PC-9 (cell line): ENCODE measurements around the gene FOXP1. TPM values are rescaled to one million over a fixed set of nuclear protein-coding genes. Genes with fewer than 3 reads are reported as not detected.

Experiments
- BruUV-seq: library from RNA; stranded (reverse); fragments of 400-500 nt; replicated peaks from 2 replicates; lab custom pipeline; 2021; lab: Mats Ljungman, UMichigan
- CTCF ChIA-PET: fragments of 300-600 bp; sonication (Branson Sonifier 250); formaldehyde crosslinking; loops from one replicate; lab custom pipeline; 2022; ENCODE audit warnings: antibody characterized with exemption; lab: Charles Lee
- POLR2A ChIA-PET: fragments of 300-600 bp; sonication (Branson Sonifier 250); formaldehyde crosslinking; loops from one replicate; lab custom pipeline; 2022; ENCODE audit warnings: antibody characterized with exemption; ENCODE audit not compliant: unreplicated experiment; lab: Charles Lee
- DNase-seq, 2 experiments: peaks; one replicate each; pipeline versions ENCODE4 v3.0.0 to v3.0.0-alpha.2; 2015 to 2022; ENCODE audit warnings: mixed read lengths in 1 of 2
- H2AFZ ChIP-seq: fragments of 200-600 bp; sonication (generic); 2 replicates; pipeline ENCODE4 v1.8.1; 2017; ENCODE audit warnings: antibody characterized with exemption
- H3F3A ChIP-seq: fragments of 200-600 bp; sonication (generic); 2 replicates; pipeline ENCODE4 v1.8.1; 2017; ENCODE audit warnings: antibody characterized with exemption, mild to moderate bottlenecking, low read depth; ENCODE audit not compliant: insufficient read depth
- H3K27ac ChIP-seq: fragments of 200-600 bp; sonication (generic); 2 replicates; pipeline ENCODE4 v1.6.1; 2016; ENCODE audit warnings: mixed run types
- H3K27me3 ChIP-seq: fragments of 200-600 bp; sonication (generic); 2 replicates; pipeline ENCODE4 v1.6.1; 2016; ENCODE audit warnings: low read depth, mixed run types; ENCODE audit not compliant: insufficient read depth
- H3K36me3 ChIP-seq: fragments of 200-600 bp; sonication (generic); 2 replicates; pipeline ENCODE4 v1.6.1; 2016; ENCODE audit warnings: low read depth, mixed run types
- H3K4me1 ChIP-seq: fragments of 200-600 bp; sonication (generic); replicated peaks from 2 replicates; pipeline ENCODE4 v1.6.1; 2016; ENCODE audit warnings: mixed run types; ENCODE audit not compliant: insufficient read depth
- H3K4me2 ChIP-seq: fragments of 200-600 bp; sonication (generic); 2 replicates; pipeline ENCODE4 v1.6.1; 2017; ENCODE audit warnings: mixed run types
- H3K4me3 ChIP-seq: fragments of 200-600 bp; sonication (generic); 2 replicates; pipeline ENCODE4 v1.6.1; 2016; ENCODE audit warnings: mixed run types
- H3K79me2 ChIP-seq: fragments of 200-600 bp; sonication (generic); 2 replicates; pipeline ENCODE4 v1.6.1; 2017; ENCODE audit warnings: low read depth, mixed run types
- H3K9me2 ChIP-seq: fragments of 200-600 bp; sonication (generic); 2 replicates; pipeline ENCODE4 v1.8.1; 2017; ENCODE audit warnings: mild to moderate bottlenecking; ENCODE audit not compliant: insufficient read depth
- H3K9me3 ChIP-seq: fragments of 200-600 bp; sonication (generic); 2 replicates; pipeline ENCODE4 v1.8.1; 2016; ENCODE audit warnings: low read depth; ENCODE audit not compliant: insufficient read depth
- H4K20me1 ChIP-seq: fragments of 200-600 bp; sonication (generic); 2 replicates; pipeline ENCODE4 v1.8.1; 2017; ENCODE audit not compliant: insufficient read depth
- CTCF ChIP-seq: fragments of 200-600 bp; sonication (generic); conservative IDR thresholded peaks from 2 replicates; pipeline ENCODE4 v1.6.1; 2017; ENCODE audit warnings: mixed run types, antibody characterized with exemption, mild to moderate bottlenecking, moderate library complexity
- EZH2 ChIP-seq: fragments of 200-600 bp; sonication (generic); IDR thresholded peaks from 2 replicates; pipeline ENCODE4 v1.8.0; 2017; ENCODE audit warnings: antibody characterized with exemption, low read depth
- intact Hi-C: fragments of 100-400 bp; cut with micrococcal nuclease; formaldehyde crosslinking; loops from one replicate; pipeline ENCODE4 v1.10.0; 2022; ENCODE audit not compliant: unreplicated experiment
- total RNA-seq: library from RNA; stranded (reverse); gene quantifications from 2 replicates; pipeline ENCODE4 v1.2.3, GENCODE V29; 2021

Gene FOXP1
- total RNA-seq, 1 experiment from 2014 or later, result 33.3 TPM

- H3K9me2 ChIP-seq, result no peaks in the 10 kb centered on the region
- H3K27ac ChIP-seq, result no peak overlapping the region
- no peaks in the 10 kb centered on the region for H4K20me1 ChIP-seq
- no peak overlapping the region for H3K4me2 ChIP-seq
- H3K79me2 ChIP-seq, result no peaks in the 10 kb centered on the region
- TF ChIP-seq CTCF (no peak), EZH2 (no peak)
- ChIA-PET POLR2A (no interaction called here), CTCF (no interaction called here)
- no peak overlapping the region for H2AFZ ChIP-seq
- no peak overlapping the region for H3K4me3 ChIP-seq
- no peaks in the 10 kb centered on the region for H3K36me3 ChIP-seq
- intact Hi-C loops, result no loop called here
- H3F3A ChIP-seq, result no peaks in the 10 kb centered on the region
- H3K9me3 ChIP-seq, result no peaks in the 10 kb centered on the region
- DNase-seq, result no peak
- no peaks in the 10 kb centered on the region for H3K27me3 ChIP-seq
- no TSS peak for BruUV-seq
- no peaks in the 10 kb centered on the region for H3K4me1 ChIP-seq
Measured at GRCh38 chr3:71033681-71034220, 549.8 kb downstream of the FOXP1 start.

DNA sequence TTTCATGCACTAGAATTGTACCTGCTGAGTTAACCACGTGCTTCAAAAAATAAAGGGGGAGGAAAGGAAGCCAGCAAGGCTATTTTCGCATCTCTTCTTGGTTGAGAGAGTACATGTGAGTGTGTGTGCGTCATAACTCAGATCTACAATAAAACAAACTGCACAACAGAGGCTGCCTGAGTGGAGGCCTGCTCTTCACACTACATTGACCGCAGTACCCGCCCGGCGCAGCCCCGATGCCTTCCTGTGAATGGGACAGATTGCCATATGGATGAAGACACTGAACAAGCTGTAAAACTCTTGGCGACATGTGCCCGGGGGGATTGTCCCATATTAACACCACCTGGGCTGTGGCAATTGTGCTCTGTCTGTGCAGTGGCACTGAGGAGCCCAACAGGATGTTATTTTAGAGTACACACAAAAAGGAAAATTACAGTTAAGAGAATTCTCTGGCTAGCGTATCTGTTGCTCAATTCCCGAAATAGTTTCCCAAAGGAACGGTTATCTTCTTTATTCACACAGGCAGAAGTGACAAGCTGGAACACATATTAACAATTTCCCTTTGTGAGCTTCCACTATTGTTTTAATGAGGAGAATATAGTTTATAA, 551.5 kb downstream of the FOXP1 start:
- Histone ChIP-seq H3K9me3 (no peaks in the 10 kb centered on the region), H3F3A (no peaks in the 10 kb centered on the region), H3K27ac (no peak overlapping the region), H3K4me1 (no peaks in the 10 kb centered on the region; the same call in 1 of the 2 replicates), H3K4me3 (no peak overlapping the region), H3K79me2 (no peaks in the 10 kb centered on the region), H3K36me3 (no peaks in the 10 kb centered on the region), H2AFZ (no peak overlapping the region), H3K27me3 (no peaks in the 10 kb centered on the region), H4K20me1 (no peaks in the 10 kb centered on the region), H3K9me2 (no peaks in the 10 kb centered on the region), H3K4me2 (no peak overlapping the region)
- no TSS peak for BruUV-seq
- ChIA-PET POLR2A (no interaction called here), CTCF (no interaction called here)
- intact Hi-C loops, result no loop called here
- TF ChIP-seq EZH2 (no peak), CTCF (no peak)
- DNase-seq, result no peak

DNA sequence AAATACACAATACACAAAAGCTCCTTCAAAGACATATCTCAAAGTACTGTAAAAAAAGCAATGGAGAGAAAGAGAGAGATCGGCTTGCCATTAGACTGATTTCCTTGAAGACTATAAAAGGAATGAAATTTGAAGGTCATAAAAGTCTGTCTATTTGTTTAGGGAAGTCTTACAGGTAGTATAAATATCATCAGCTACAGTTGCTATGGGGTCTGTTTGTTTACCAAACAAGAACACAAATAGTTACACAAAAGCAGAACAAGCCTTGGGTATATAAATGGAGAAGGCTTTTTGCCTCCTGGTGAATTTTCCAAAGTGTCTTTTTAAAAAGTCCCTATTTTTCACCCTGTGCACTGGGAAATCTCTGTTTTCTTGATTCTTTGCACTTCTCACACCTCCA, 552.3 kb downstream of the FOXP1 start:
- no peak overlapping the region for H3K27ac ChIP-seq
- no peak overlapping the region for H2AFZ ChIP-seq
- H3K4me3 ChIP-seq, result no peak overlapping the region
- H3K36me3 ChIP-seq, result no peaks in the 10 kb centered on the region
- H3K27me3 ChIP-seq, result no peaks in the 10 kb centered on the region
- ChIA-PET POLR2A (no interaction called here), CTCF (no interaction called here)
- H3K9me3 ChIP-seq, result no peaks in the 10 kb centered on the region
- BruUV-seq, result no TSS peak
- H3K9me2 ChIP-seq, result no peaks in the 10 kb centered on the region
- intact Hi-C loops, result no loop called here
- no peaks in the 10 kb centered on the region; the same call in 1 of the 2 replicates for H3K4me1 ChIP-seq
- H3K79me2 ChIP-seq, result no peaks in the 10 kb centered on the region
- H4K20me1 ChIP-seq, result no peaks in the 10 kb centered on the region
- no peak for DNase-seq
- TF ChIP-seq CTCF (no peak), EZH2 (no peak)
- H3F3A ChIP-seq, result no peaks in the 10 kb centered on the region
- H3K4me2 ChIP-seq, result no peak overlapping the region
